ENCODE measurements around the gene TNKS1BP1. TPM values are rescaled to one million over a fixed set of nuclear protein-coding genes. Genes with fewer than 3 reads are reported as not detected.

Gene TNKS1BP1
- total and polyA plus RNA-seq, 2 of the 8 experiments (the other 6 are each of a cell fraction or from before 2014, with no cell fraction given) = 50.0 to 122 TPM

DNA sequence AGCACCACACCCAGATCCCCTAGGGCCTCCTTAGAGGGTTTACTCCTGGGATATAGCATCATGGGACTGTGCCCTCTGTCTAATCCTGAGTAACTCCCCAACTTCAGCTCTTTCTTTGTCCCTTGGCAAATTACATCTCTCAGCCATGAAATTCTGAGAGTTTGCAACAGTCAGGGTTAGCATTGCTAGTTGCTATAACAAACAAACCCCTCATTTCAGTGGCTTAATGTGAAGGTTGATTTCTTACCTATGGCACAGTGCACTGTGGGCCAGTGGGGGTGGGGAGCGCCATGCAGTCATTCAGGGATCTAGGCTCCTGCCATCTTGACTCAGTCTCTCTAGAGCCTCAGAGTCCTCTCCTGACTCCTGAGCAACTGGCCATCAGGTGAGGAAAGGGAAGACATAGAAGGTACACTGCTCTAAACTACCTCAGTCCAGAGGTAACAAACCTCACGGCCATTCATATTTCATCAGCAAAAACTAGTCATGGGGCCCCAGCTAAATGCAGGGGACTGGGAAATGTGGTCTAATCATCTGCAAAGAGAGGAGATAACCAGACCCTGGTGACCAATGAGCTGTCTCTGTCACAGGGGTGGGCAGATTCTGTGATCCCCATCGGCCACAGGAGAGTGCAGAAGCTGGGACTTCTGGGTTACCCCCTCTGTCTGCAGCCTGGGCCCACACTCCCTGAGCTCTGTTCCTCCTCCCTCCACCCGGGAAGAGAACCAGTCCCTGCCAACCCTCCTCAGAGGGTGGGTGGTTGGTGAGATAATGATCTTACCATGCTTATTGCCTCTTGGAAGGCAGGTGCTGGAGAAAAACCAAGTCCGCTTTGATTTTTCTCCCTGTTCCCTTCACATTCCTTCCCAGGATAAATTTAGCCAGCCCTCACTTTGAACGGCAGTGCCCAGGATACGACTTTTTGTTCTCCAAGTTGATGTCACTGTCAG lies 38.7 kb upstream of the TNKS1BP1 start:
- no peaks in the 10 kb centered on the region for H3K23me2 ChIP-seq (ENCODE audit: low read depth, low read length)
- POLR2A ChIA-PET (ENCODE audit: partially characterized antibody) = interaction anchor here (1.2 to 2.9 kb wide), 2 partner anchors 11 to 38 kb away, joined by 5 to 10 read pairs; partner anchors contain the start of gene TNKS1BP1
- H4K5ac ChIP-seq (ENCODE audit: insufficient read length, low read depth, low read length) = no peak overlapping the region
- no peak overlapping the region for H3K4me3 ChIP-seq (ENCODE audit: extremely low read depth in 1 of 4, insufficient read depth in 2 of 4, low read depth in 3 of 4, low read length in 4 of 4)
- no peaks in the 10 kb centered on the region for H3K9me3 ChIP-seq (ENCODE audit: insufficient read depth in 2 of 2, low read depth in 1 of 2, low read length in 1 of 2)
- no peaks in the 10 kb centered on the region for H3K79me1 ChIP-seq (ENCODE audit: low read depth, low read length)
- H2BK15ac ChIP-seq (ENCODE audit: low read length) = no peak overlapping the region; the same call in 1 of the 2 replicates
- H3K4ac ChIP-seq (replicated peaks; ENCODE audit: insufficient read length, low read depth, low read length) = no peak overlapping the region
- no peak overlapping the region for H2BK5ac ChIP-seq (ENCODE audit: low read depth, low read length)
- H3K4me1 ChIP-seq (replicated peaks in 1 of 4; ENCODE audit: control insufficient read depth in 3 of 4, insufficient read depth in 4 of 4, low read length in 3 of 4) = peaks cover 9 to 24% (median 11%) of the 10 kb centered on the region in 4 experiments
- no peak overlapping the region for H3K56ac ChIP-seq (replicated peaks; ENCODE audit: insufficient read length, low read depth, low read length)
- H2BK120ac ChIP-seq (replicated peaks; ENCODE audit: low read depth, low read length) = no peak overlapping the region
- H2BK12ac ChIP-seq (ENCODE audit: low read depth, low read length) = no peak overlapping the region
- no peak overlapping the region for H3K18ac ChIP-seq (ENCODE audit: extremely low read depth, low read length)
- DNase-seq (ENCODE audit: low read depth in 1 of 2, low spot score in 2 of 2) = no peak
- H4K20me1 ChIP-seq (replicated peaks in 1 of 2; ENCODE audit: control insufficient read depth in 1 of 2, insufficient read depth in 2 of 2, low read length in 2 of 2) = no peaks in the 10 kb centered on the region
- H3K27me3 ChIP-seq (replicated peaks in 1 of 4; ENCODE audit: control insufficient read depth in 3 of 4, extremely low read depth in 1 of 4, insufficient read depth in 3 of 4, low read length in 3 of 4) = no peaks in the 10 kb centered on the region; a peak in 2 of 7 replicates
- no peak overlapping the region; the same call in 1 of the 2 replicates for H2BK20ac ChIP-seq (ENCODE audit: low read length)
- H3K4me2 ChIP-seq (ENCODE audit: insufficient read depth in 1 of 2, low read depth in 2 of 2, low read length in 2 of 2) = no peak overlapping the region
- no peak overlapping the region for H3K27ac ChIP-seq (ENCODE audit: low read depth, low read length)
- WGBS, 2 experiments (ENCODE audit: extremely low coverage in 1 of 2, insufficient coverage in 1 of 2, insufficient read length in 1 of 2, insufficient replicate concordance in 2 of 2, low coverage in 1 of 2, low lambda C conversion rate in 2 of 2, missing lambda C conversion rate in 1 of 2) = 70% methylated on average over 7 of the region's 7 CpGs; no CpG with 5 or more reads in 1 of the 2 experiments
- H4K91ac ChIP-seq (replicated peaks; ENCODE audit: insufficient read length, low read length) = no peak overlapping the region
- H3K9ac ChIP-seq (replicated peaks in 1 of 4; ENCODE audit: extremely low read depth in 1 of 4, low read depth in 3 of 4, low read length in 3 of 4) = no peak overlapping the region
- no peaks in the 10 kb centered on the region for H3K79me2 ChIP-seq (ENCODE audit: control insufficient read depth in 1 of 2, insufficient read depth in 2 of 2, low read length in 2 of 2)
- no peak overlapping the region for H2AFZ ChIP-seq (ENCODE audit: low read length)
- H3K36me3 ChIP-seq (ENCODE audit: control insufficient read depth in 2 of 4, insufficient read depth in 4 of 4, low read length in 3 of 4) = no peaks in the 10 kb centered on the region
- no peak overlapping the region for H2AK5ac ChIP-seq (ENCODE audit: low read depth, low read length)
- H4K8ac ChIP-seq (ENCODE audit: extremely low read depth, insufficient read depth, low read length) = no peak overlapping the region
- no peak for FAIRE-seq
- H3K14ac ChIP-seq (ENCODE audit: insufficient read length) = no peak overlapping the region
- H3K23ac ChIP-seq (ENCODE audit: insufficient read length) = no peak overlapping the region
- CTCF ChIA-PET (ENCODE audit: partially characterized antibody) = interaction anchor here (0.6 to 4.9 kb wide), 7 partner anchors 10 to 164 kb away, joined by 3 to 24 read pairs (median 4); no protein-coding TSS in a partner anchor
- TF ChIP-seq BCL11A (IDR thresholded peaks at IDR 0.05; ENCODE audit: low read depth in 2 of 2, low read length in 2 of 2) = no peak
- TF ChIP-seq KDM5A (IDR thresholded peaks at IDR 0.05; ENCODE audit: low read length) = no peak
- TF ChIP-seq CHD1 (IDR thresholded peaks at IDR 0.05; ENCODE audit: low read depth, low read length) = no peak
- TF ChIP-seq CREB1 (IDR thresholded peaks at IDR 0.05) = no peak
- no peak for TF ChIP-seq JUND (IDR thresholded peaks at IDR 0.05; ENCODE audit: low read length)
- TF ChIP-seq SIRT6 (IDR thresholded peaks at IDR 0.05; ENCODE audit: low read length) = no peak
- no peak for TF ChIP-seq NRF1 (IDR thresholded peaks at IDR 0.05; ENCODE audit: low read depth, low read length)
- TF ChIP-seq, protein P1, sequence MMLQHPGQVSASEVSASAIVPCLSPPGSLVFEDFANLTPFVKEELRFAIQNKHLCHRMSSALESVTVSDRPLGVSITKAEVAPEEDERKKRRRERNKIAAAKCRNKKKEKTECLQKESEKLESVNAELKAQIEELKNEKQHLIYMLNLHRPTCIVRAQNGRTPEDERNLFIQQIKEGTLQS (IDR thresholded peaks at IDR 0.05; ENCODE audit: insufficient read depth, low read depth, low read length) = no peak
- no peak for TF ChIP-seq KDM1A (IDR thresholded peaks at IDR 0.05; ENCODE audit: borderline replicate concordance, low read length)
- TF ChIP-seq SP1 (IDR thresholded peaks at IDR 0.05; ENCODE audit: low read depth, low read length) = no peak
- no peak for TF ChIP-seq SP2 (IDR thresholded peaks at IDR 0.05; ENCODE audit: low read length)
- no peak for TF ChIP-seq TAF1 (IDR thresholded peaks at IDR 0.05; ENCODE audit: low read depth, low read length)
